Hematopoietic multipotent progenitor cell treated with erythropoietin and hydrocortisone succinate and interleukin-3 and kit ligand, for 17 days (in vitro differentiated cells): ENCODE measurements around the gene MYB.

Experiments used
- DNase-seq: peaks from one replicate; pipeline ENCODE4 v3.0.0-alpha.2; 2015; ENCODE audit warnings: low spot score

The MYB gene

DNA sequence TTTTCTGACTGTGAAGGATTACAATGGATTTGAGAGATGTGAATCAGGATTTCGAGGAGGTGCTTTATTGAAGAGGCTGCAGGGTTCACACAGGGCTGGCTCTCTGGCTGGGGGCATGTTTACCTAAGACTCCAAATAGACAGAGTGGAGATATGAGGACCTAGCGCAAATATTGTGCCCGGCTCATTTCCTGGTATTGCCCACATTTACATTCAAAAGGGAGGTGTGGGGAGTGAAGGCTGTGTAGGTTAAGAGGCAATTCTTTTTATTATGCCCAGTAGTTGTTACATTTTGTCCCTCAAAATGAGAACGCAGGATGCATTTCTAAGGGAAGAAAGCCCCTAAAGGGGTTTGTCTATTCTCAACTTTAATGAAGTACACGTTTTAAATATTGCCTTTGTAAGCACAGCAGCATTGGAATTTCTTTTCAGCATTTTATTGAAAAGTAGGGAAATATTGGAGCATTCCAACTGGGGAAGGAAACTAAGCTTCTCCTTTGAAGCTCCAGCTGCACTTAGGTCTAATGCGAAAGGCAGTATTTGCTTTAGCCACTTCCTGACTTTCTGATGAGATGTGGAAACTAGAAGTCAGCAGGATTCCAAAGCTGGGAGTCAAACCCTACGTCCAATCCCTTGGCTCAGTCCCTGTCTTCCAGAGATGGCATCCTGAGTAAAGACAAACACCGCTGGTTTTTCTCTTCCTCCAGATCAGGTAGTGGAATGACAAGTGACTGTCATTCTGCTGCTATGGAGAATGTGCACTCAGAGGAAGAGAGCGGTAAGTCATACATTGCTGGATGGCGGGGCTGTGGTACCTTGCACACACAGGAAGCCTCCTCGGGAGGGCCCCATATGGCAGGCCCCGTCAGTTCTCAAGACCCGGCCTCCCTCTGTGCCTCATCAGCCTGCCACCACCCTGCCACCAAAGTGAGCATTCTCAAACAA, 70.7 kb downstream of the MYB start:
- no peak for DNase-seq

DNA sequence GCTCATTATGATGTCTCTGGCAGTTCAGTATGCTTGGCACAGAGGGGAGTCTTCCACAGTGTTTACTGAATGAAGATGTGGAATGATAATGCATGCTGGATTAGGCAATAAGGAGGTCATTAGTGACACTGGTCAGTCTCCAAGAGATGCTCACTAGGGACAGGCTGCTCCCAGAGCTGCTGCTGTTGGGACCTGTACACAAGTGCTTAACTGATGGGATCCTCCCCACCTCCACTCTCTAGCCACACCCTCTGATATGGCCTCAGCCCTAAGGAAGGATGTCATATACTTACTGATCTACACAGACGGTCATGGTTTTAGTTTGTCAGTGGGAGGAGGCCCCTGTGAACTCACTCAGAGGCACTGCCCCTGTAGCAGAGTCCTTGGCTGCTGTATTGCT, 73.4 kb downstream of the MYB start:
- no peak for DNase-seq

DNA sequence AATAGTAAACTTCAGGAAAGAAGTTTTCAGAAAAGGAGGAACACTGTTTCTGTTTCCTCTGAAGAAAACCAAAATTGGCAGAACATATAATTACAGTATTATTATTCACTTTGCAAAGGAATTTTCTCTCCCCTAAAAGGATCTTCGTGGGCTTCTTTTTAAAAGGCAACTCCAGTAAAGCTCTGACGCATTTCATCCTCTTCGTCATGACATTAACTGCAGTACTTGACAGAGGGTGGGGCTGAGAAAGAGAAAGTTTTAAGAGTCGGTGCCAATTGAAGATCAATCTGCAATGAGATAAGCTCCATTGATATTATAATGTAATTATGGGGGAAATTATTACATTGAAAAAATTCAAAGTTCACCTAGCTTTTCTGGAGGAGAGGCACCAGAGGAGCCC, 75.8 kb downstream of the MYB start:
- no peak for DNase-seq

DNA sequence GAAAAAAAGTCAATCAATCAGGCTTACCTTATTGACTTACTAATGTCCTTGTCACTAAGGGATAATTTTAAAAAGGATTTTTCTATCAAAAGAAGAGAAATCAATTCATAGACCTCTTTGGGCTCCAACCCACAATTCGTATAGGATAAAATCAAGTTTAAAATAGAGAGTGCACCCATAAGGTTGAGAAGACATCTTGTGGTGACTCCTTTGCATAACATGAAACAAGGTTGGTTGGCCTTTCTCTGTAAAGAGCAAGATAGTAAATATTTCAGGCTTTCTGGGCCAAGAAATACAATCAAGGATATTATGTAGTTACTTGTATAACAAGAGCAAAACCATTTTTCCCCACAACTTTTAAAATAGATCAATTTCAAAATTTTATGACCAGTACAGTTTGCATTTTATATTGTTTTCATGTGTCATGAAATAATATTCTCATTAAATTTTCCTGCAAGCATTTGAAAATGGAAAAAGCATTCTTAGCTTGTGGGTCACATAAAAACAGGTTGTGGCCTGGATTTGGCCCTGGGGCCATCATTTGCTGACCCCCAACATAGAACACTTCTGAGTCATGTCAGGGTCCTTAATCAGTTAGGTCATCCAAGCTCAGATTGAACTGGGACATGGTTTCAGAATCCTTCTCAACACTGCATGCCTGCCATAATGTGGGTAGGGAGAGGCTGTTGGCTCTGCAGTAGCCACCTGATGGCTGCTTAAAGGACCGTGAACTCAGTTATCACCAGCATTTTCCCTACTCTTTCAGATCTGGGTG, 76.7 kb downstream of the MYB start:
- DNase-seq: no peak

DNA sequence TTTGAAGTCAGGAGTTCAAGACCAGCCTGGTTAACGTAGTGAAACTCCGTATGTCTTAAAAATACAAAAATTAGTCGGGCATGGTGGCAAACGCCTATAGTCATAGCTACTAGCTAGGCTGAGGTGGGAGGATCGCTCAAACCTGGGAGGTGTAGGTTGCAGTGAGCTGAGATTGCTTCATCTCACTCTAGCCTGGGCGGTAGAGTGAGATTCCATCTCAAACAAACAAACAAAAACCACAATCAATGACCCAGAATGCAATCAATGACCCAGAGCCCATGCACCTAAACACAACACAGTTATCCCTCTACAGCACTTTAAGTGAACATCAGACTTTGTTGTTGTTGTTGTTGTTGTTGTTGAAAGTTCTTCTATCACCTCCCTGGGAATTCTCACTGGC, 77.9 kb downstream of the MYB start:
- no peak for DNase-seq

DNA sequence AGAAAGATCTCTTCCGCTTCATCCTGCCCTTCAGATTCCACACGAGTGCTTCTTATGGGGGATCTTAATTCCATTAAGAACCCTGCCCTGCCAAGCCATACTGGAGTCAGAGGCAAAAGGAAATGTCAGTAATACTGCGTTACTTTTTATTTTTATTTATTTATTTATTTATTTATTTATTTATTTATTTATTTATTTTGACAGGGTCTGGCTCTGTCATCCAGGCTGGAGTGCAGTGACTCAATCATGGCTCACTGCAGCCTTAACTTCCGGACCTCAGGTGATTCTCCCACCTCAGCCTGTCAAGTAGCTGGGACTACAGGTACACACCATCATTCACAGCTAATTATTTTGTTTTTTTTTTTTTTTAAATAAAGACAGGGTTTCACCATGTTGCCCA, 79.5 kb downstream of the MYB start:
- DNase-seq: no peak

DNA sequence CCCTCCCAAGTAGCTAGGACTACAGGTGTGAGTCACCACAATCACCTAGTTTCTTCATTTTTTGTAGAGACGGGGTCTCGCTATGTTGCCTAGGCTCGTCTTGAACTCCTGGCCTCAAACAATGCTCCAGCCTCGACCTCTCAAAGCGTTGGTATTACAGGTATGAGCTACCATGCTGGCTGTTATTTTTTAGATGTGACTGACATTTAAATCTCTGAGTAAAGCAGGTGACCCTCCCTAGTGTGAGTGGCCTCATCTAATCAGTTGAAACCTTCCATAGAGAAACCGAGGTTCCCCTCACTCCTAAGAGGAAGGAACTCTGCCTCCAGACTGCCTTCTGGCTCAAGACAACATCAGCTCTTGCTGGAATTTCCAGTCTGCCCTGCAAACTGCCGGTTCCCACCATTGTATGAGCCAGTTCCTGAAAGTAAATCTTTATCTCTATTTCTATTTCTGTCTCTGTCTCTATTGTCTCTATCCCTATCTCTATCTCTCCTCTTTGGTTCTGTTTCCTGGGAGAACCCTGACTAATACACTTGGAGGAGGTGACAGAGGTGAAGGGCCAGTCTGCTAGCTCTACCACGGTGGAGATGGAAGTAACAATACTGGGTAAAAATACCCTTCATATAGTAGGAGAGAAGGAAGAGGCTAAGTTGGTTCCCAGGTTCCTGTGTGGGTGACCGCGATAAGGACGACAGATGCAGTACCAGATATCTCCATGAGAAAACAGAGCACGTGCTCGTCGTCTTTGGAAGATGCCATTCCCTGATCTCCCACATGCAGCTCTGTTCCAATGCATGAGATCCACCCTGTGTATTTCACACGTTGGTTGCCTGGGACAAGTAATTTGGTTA, 81.0 kb downstream of the MYB start:
- DNase-seq: no peak

DNA sequence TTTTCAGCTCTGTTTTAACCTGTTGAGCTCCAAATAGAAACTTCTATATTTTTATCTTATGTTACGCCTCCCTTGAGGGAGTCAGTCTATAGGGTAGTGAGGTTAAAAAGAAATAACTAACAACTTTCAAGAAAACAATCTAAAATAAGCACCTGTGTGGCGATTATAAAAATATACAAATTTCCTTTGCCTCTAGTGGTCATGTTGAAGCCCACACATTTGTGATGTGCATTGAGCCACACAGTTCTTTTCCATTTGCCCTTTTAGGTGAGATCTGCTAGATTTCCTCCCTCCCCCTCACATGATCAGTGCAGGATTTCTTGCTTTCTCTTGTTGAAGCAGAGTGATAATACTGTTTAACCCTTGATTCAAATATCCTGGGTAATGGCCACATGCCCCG, 84.2 kb downstream of the MYB start:
- no peak for DNase-seq

DNA sequence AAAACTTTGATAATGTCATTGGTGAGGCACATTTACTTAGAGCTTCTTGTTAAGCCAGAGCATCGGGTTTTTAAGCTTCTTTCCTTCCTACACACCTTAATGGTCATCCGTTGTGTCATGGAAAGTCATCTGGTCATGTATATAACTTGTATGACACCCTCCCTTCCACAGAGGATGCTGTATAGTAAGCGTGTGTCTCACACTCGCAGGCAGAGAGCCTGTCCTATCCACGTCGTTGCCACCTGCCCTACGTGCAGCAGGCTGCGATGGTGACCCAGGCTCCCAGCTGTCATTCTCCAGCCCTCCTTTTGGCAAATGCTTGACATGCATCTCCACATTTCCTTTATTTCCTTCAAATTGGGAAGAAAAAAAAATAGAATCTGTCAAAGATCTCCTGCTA, 85.6 kb downstream of the MYB start:
- DNase-seq: no peak

DNA sequence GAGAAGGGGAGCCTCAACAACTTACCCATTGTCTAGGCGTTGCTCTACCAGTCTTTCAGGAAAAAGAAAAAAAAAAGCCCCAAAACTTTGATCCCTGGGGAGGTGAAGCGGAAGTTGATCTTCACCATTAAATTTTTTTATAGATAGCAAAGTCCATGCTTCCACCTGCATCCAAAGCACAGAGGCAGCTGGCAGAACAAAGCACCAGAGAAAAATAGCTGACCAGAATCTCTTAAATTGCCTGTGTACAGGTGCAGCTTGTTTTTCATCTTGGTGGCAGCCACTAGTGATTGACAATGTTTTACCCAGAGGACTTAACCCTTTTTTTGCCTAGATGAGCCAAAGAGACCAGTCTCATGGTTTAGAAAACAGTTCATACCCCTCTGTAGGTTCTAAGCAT, 86.0 kb downstream of the MYB start:
- no peak for DNase-seq

DNA sequence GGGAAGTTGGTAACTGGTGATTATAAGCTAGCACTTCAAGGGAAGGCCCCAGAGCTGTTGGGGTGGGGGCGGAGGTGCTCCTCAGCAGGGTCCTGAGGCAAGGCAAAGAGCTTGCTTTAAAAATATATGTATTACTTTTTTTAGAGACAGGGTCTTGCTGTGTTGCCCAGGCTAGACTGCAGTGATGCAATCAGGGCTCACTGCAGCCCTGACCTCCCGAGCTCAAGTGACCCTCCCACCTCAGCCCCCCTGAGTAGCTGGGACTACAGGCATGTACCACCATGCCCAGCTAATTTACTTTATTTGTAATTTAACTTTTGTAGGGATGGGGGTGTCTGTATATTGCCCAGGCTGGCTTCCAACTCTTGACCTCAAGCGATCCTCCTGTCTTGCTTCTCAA, 87.2 kb downstream of the MYB start:
- DNase-seq: no peak

DNA sequence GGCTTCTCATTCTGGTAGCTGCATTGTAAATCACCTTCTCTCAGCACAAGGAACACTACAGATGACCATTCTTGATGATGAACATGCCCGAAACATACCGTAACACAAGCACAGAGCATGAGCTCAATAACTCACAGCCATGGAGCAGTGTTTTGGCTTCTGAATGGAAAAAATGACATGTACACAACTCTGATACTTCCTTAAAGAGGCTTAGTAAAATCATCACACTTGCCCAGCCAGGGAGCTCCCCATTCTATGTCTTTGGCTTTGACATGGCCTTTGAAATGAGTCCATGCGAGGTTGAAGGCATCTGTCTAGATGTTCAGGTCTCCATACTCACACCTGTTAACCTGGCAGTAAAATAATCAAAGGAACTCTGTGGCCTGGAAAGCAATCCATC, 87.6 kb downstream of the MYB start:
- no peak for DNase-seq
